CD4-positive, alpha-beta T cell treated with Interleukin-4 for 1 hour (primary cell): ENCODE measurements around the gene IL36B.

Experiments used
- DNase-seq, 2 donors: peaks; one replicate each; pipeline ENCODE4 v3.0.0-alpha.2; 2020 to 2022

Gene IL36B

DNA sequence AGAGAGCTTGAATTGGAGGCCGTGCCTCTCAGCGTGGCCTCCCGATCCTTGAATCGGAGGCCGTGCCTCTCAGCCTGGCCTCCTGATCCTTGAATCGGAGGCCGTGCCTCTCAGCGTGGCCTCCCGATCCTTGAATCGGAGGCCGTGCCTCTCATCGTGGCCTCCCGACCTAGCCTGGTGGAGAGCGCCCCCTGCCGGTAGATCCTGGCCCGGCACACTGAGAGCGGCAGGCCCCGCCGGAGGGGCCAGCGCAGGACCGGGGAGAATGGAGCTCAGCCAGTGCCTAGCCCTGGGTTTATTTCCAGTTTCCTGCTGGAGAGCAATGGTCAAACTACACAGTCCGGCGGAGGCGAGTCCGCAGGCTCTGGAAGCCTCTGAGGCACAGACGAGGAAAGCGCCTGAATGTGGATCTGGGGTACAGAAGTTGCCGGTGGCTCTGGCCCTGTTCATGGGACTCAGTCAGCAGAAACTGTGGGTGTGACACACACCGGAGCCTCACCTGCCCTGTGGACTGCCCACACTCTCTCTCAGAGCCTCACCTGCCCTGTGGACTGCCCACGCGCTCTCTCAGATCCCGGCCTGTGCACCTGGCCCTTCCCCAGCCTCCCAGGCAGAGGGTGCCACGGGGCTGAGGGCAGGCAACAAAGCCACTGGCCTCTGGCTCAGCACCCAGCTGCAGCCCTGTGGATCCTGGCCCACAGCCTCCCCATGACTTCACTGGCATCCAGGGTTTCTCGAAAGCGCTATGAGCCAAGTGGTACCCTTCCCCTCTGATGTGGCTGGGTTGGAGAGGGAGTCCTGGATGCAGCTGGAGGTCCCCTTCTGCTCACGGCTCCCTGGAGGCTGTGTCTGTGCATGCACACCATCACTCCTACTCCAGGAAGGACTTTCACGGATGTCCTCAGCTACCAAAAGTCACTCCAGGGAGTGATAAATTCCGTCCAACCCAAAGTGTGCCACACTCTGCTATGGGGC is 1.5 kb downstream of the IL36B start:
- no peak for DNase-seq

DNA sequence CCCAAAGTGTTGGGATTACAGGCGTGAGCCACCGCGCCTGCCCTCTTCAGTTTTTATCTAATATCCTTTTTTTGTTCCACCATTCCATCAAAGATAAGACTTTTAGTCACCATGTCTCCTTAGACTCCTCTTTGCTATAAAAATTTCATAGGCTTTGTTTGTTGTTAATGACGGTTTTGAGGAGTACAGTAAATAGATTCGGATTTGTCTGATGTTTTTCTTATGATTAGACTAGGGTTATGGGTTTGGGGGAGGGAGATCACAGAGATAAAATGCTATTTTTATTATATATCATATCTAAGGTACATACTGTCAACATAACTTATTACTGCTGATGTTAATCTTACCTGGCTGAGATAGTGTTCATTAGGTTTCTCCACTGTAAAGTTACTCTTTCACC is 6.2 kb downstream of the IL36B start:
- no peak for DNase-seq

DNA sequence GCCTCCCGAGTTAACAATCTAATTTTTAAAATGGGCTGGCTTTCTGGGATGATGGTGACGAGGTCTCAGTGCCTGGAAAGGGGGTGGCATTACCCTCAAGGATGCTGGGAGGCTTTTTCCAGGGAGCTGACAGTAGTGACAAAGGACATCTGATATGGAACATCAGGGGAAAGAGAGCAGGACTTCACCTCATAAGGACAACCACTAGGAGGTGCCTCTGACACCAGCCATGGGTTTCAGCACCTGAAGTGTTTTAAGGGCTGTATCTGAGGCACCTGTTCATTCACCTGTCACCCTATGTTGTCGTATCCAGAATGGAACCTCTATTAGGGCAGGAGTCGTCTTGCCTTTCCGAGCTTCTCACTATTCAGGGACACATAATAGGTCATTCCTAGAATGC is 10.8 kb downstream of the IL36B start:
- no peak for DNase-seq

DNA sequence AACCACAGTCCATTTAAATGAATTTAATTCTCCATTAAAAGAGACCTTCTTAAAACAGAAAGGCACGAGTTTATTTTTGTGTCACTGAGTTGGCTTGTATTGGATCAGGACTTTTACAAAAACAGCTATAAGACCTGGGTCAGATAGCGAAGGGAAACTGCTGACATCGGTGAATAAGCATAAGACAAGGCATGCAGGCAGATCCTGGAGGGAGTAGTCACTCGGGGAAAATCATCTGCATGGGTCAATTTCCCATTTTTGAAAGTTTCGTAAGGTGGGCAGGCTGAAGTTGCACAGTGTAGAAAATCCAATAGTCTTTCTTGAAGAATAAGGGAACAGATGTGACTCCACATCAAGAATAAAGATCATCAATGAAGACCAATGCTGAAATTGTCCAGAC is 12.9 kb downstream of the IL36B start:
- DNase-seq = no peak

DNA sequence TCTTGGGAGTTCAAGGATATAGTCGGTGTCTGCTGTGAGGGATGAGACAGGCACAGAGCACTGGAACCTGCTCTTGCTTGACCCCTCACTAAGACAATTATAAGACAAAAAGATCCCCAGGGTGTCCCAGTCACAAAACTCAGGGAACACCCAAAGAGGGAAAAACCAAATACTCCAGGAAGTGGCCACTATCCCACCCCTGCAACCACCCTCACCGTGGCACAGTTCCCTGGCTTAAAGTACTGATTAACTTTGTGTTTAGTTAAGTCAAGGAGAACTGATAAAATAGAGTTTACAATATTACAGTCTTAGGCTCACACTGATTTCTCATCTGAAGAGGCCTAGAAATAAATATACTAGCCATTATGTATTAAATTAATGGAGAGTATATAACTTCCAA is 13.5 kb downstream of the IL36B start:
- no peak for DNase-seq

DNA sequence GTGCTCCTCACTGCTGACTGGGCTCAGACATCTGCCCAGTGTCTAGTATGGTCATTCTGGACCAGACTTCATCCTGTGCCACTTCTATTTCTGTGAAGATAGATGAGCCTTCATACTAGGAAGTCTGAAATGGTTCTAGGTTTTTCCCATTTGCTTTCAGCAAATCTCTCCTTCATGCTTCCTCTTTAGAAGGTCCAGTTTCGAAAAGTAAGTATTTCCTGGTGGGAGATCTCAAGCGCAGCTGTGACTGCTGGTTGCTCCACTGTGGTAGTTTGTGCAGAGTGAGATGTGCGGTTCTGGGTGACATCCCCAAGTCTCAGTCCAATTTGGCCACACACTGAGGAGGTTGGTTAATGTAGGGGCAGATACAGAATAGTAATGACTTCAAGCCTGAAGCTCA is 14.4 kb downstream of the IL36B start:
- no peak for DNase-seq

DNA sequence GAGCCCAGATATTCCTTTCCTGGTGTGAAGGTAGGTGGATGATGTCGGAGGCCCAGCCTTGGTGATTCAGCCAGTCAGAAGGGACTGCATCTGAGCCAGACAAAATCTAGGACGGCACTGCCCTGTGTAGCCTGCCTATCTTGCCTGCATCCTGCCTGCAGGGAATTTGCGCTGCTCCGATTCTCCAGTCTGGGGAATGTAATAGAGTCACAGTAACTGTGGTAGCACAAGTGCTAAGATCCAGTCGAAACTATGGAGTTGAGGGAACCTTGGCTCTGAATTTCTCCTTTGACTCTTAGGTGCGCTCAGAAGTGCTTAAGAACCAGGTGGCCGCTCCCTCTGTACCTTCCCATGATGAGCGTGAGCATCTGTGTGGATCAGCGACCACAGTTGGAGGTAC is 15.9 kb downstream of the IL36B start:
- no peak for DNase-seq

DNA sequence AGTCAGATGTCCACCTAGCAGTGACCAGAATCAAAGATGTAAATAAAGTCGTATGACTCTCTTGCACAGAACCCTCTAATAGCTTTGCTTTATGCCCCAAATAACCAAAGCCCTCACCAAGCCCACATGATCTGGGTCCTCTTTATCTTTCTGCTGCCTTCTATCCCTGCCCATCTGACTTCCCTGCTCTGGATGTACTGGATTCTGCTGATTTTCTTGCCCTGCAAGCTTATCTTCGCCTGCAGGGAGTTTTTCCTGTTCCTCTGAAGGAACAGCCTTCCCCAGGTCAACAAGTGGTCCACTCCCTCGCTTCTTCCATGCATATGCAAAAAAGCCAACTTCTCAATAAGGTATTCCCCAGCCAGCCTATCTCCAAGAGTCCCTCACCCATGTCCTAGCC is 18.7 kb downstream of the IL36B start:
- no peak for DNase-seq

DNA sequence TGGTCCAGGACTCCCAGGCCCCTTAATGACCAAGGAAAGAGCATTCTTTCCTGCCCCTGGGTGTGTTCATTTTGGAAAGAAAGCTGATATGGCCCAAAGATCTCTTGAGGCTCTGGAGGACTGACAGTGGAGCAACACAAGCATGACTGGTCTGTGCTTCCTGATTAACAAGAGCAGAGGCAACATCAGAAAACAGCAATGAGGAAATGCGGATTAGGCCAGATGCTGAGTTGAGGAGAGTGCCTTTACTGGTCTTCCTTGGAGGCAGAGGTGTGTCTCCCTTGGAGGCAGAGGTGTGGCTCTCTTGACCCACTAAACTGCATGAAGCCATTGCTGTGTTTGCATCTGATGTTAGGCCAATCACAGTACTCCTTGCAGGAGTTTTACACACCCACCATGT is 19.9 kb downstream of the IL36B start:
- no peak for DNase-seq

DNA sequence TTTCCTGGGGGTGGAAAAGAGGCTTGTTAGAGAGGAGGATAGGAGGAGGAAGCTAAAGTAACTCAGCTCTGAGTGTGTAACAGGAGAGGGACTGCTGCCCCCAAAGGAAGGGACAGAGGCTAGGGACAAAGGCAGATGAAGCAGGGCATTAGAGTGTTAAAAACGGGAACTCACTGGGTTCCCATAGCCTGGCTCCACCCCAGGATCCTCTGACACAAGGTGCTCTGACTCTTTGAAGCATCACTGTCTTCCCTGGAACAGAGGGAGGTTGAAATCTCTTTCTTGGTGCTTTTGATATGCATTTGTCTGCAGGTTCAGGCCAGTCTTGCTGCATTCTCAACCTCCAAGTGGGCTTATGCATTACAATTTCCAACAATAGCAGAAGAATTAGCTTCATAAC is 24.6 kb downstream of the IL36B start:
- DNase-seq = no peak

DNA sequence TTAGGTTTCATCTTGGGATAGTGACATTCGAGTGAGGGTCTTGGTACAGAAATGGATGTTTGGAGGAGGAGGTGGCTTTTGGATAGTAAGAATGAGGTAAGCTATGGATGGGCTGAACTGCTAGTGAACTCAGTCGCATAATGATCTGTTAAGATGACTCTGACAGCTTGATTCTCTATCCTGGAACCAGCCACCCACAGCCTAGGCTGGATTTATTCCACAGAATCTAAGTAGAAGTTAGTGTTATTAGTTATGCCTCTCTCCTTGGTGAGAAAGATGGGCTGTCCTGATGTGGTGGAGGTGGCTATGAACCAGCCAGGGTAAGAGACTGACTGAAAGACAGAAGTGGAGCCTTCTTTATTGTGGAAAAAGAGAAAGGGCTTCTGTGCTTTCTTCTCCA is 25.0 kb downstream of the IL36B start:
- no peak for DNase-seq

DNA sequence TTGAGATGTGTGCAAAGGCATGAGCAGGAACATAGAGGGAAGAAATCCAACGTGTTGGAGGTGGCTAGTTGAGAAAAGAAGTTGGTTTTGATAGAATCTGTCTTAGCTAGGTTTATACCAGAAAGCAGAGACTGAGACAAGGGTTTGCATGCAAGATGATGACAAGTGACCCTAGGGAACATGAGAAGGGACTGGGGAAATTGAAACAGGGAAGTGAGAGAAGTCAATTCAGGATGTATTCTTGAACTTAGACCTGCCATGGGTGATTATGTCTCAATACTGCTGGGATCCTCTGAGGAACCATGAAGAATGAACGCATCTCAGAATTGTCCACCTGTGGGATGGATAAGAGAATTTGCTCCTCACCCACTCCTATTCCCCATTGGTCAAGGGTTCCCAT is 26.9 kb downstream of the IL36B start:
- DNase-seq = no peak

DNA sequence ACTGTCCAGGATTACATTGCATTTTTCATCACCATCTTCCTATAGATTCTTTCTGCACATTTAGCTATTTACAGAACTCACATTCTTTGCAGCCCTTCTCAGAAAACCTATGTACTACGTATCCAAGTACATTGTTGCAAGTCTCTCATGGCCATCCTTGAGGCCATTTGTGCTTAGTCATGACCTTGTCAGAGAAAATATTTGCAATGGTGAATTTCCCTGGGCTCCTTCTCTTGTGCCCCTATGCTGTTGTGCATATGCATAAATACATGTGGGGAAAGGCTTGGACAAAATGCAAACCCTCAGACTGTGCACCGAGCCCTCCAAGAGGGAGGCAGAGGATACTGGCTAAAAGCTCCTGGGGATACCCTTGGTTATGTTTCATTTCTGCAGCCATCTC is 27.9 kb downstream of the IL36B start:
- DNase-seq = no peak

DNA sequence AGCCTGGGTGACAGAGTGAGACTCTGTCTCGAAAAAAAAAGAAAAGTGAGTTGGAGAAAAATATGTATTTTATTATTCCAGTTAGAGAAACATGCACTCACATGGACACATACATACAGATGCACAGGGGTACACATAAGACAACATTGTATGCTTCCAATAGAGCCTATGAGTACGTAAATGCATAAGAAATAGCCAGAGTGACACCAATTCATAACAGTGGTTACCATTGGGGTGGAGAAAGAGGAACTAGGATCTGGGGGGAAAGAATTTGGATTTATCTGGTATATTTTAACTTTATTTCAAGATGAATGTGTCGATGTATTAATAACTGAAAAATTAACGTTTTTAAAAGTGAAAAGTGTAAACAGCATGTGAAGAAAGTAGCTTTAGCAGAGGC is 31.4 kb downstream of the IL36B start:
- no peak for DNase-seq

DNA sequence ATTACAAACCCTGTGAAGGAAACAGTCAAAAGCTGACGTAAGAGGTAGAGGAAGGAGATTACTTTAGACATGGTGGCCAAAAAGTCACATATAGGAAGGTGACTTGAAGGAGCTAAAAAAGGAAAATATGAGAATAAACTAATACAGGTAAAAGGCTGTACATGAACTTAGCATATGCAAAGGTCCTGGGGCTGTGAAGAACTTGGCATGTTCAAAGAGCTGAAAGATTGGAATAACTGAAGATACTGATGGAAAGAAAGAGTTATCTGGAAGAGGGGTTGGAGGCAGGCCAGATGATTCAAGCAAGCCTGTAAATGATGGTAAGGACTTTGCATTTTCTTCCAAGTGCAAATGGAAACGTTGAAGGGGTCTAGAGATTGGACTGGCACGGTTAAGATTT is 34.2 kb downstream of the IL36B start:
- DNase-seq = no peak

DNA sequence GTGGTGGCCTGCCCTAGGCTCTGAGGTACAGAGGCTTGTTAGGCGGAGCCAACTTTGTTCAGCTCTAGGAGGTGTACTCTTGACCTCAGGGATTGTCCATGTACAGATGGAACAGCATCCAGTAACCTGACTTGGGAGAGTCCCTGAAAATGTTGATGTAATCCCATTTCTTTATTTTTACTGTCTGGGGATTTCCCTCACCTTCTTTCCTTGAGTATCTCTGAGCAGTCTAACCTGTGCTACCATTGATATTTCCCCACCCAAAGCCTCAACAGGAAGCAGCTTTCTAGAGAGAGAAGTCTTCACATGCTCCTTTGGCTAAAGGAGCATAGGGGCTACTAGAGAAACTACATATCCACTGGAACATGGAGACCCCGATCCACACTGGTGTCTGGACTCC is 37.0 kb downstream of the IL36B start:
- no peak for DNase-seq

DNA sequence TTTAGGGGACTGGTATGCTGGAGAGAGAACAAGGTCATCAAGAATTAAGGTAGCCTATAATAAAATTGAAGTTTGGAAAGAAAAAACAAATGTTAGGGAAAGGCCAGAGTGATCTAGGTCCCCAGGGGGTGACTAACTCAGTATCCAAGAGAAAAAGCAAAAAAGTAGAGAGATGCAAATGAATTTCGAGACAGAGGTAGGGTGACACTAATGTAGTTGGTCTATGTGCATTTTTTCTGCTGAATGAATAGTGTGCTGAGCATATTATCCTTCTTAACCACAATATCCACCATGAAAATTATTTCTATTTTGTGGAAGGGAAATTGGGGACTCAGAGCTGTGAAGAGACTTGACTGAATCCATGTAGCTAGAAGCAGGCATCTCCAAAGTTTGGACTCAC is 37.6 kb downstream of the IL36B start:
- DNase-seq = no peak

DNA sequence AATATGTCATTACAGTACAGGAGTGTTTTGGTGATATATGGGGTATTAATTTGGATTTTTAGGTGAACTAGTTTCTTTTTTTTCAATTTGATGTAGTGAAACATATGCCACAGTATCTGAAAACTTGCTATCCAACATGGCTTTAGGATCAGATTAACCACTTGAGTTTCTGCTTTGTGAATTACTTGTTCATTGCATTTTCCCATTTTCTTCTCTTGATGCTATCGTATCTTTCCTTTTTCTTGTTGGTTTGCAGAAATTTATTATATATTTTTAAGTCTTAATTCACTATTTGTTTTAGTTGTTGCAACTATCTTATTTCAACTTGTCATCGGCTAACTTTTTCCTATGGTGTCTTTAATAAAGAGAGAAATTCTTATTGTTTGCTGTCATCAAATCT is 38.6 kb downstream of the IL36B start:
- DNase-seq = no peak

DNA sequence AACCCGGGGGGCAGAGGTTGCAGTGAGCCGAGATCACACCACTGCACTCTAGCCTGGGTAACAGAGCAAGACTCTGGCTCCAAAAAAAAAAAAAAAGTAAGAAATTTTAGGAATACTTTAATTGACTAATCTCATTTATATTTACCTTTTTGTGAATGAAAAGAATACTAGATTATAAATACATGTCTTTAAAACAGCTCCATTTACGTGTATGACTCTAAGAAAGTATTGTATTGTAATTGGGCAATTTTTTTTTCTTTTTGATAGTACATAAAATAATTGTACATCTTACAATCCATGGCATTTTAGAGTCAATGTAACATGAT is 39.4 kb downstream of the IL36B start:
- no peak for DNase-seq

DNA sequence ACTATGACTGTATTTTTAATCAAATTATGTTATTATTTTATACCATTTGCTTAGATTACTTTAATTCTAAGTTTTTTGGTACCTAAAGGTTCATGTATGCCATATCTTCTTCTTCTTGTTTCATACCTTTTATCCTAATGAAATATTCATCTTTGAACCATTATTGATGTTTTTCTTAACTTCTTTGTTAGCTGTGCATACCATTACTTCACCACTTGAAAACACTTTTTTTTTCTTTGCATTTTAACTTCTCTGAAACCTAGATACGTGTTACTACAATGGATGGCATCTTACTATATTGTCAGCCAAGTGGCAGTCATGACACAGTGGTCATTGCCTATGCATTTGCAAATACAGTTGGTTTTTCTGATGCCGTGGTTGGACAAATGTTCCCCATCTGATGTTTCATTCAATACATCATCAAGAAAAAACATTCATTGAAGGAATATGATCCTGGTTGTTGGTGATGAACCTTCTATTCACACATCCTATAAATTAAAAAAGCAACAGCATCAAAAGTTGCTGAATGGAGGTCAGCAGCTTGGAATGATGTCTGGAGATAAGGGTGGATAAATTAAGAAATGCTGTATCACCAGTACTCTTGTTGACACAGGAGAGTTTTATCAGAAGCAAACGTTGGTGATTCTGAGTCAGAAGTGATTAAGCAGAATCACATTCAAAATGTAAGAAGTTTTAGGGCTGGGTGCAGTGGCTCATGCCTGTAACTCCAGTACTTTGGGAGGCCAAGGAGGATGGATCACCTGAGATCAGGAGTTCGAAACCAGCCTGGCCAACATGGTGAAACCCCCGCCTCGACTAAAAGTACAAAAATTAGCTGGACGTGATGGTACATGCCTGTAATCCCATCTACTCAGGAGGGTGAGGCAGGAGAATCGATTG is 40.0 kb downstream of the IL36B start:
- DNase-seq = no peak

DNA sequence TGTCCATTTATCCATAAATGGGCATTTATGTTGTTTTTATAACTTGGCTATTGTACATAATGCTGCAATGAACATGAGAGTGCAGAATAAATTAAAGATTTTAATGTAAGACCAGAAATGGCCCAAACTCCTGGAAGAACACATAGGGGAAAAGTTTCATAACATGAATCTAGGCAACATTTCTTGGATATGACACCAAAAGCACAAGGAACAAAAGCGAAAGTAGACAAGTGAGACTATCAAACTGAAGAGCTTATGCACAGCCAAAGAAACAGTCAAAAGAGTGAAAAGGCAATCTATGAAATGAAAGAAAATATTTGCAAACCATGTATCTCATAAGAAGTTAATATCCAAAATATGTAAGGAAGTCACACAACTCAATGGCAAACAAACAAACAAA is 41.6 kb downstream of the IL36B start:
- DNase-seq = no peak

DNA sequence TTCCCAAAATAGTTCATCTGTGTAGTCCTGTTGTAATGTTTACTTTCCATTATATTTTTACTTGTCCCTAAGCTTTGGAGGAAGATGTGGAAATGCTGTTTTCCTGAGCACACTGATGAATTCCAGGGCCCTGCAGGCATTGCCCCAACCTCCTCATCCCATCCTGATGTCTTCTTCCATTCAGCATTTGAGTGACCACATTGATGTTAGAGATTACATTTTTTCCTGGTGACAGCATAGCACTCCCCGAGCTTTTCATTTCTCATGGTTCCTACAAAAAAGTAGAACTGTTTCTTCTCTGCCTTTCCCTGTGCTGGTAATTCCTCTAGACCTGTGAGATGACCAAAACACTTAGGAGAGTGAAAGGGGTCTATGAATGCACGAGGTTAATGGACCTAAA is 42.6 kb downstream of the IL36B start:
- DNase-seq = no peak

DNA sequence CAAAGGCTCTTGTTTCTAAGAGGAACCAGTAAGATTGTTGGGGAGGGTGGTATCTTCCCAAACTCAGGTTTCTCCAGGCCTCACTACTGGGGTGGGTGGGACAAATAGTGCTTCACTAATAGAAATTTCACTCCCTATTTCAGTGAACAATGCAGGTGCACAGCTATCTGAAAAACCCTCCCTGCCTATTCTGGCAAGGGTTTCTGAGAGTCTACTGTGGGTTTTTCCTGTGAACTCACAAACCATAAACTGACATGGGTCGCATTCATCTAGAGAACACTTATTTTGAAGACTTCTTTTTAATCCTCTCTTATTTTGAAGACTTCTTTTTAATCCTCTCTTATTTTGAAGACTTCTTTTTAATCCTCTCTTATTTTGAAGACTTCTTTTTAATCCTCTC is 43.0 kb downstream of the IL36B start:
- no peak for DNase-seq

DNA sequence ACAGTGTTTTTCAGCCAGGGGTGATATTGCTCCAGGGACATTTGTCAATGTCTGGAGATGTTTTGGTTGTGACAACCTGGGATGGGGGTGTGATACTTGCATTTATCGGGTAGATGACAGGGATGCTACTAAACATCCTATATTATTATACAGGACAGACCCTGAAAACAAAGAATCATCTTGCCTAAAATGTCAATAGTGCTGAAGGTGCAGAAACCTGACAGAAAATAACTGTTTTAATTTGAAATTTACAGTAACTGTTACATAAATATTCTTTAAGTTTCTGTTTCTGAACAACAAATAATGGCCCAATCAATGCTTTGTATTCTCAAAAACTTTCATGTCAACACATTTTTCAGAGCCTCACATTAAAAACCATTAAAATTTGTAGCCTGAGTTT is 45.4 kb downstream of the IL36B start:
- DNase-seq = no peak
